Stimulated activated CD4-positive, alpha-beta T cell treated with anti-CD3 and anti-CD28 coated beads, Interleukin-1b, Interleukin-23, amount 100 ng/mL, for 4 hours (primary cell): ENCODE results near the gene CIAPIN1.

Source experiments
- DNase-seq, 2 donors: peaks; one replicate each; pipeline ENCODE4 v3.0.0-alpha.2; 2020; ENCODE audit warnings: low read depth in 2 of 2

The CIAPIN1 gene

DNA sequence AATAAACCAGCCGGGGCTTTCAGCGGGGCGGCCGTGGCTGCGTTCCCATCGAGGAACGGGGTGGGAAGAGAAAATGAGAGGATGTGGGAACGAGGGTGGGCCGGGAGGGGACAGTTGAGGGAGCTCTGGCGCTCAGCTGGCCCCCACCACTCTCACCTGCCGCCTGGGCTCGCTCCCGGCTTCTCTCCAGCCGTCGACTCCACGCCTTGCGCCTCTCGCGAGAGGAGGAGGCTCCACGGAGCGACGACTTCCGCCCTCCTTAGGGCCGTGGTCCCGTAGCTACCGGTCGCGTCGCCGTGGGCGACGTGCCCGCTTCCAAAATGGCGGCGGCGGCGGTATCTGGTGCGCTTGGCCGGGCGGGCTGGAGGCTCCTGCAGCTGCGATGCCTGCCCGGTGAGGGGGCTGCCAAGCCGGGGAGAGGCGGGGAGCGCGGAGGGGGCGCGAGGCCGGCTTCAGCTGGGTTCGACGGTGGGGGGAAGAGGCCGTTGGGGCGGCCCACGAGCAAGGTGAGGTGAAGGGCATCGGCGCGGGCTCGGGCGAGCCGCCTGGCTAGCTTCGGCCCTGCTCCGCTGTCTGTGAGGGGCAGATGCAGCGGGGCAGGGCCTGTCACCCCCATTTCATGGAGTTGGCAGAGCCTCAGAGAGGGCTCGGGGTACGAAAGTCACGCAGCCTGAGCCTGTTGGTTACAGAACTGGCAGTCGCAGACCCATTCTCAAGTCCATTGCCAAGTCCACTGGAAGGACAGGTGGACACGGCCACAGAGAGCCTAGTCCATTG lies at the start of gene CIAPIN1, which contains the start of gene COQ9:
CIAPIN1 (minus strand) TSS at position 200 of the 777 bp plus-strand sequence. CDS start 6,457 bp downstream, outside the sequence.
COQ9 (plus strand) TSS at position 294 of the 777 bp plus-strand sequence; CDS start at position 321, 27 bp downstream.
- DNase-seq: peak; percentile 87 to 90

DNA sequence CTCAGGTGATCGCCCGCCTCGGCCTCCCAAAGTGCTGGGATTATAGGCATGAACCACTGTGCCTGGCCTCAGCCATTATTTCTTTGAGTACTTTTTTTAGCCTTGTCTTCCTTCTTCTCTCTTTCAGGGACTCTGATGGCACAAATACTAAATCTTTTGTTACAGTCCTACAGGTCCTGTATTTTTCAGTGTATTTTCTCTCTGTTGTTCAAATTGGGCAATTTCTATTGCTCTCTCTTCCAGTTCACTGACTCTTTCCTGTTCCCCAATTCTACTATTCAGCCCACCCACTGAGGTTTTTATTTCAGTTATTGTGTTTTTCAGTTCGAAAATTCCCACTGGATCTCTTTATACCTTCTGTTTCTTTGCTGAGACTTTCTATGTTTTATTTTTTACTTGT lies 46.6 kb upstream of the CIAPIN1 start:
- no peak for DNase-seq

DNA sequence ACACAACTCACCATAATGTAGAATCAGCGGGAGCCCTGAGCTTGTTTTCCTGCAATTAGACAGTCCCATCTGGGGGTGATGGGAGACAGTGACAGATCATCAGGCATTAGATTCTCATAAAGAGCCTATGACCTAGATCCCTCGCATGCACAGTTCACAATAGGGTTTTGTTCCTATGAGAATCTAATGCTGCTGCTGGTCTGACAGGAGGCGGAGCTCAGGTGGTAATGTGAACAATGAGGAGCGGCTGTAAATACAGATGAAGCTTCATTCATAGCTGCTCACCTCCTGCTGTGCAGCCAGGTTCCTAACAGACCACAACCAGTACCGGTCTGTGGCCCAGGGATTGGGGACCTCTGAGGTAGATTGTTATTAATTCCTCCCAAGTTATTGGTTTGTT lies 42.0 kb upstream of the CIAPIN1 start:
- DNase-seq: no peak

DNA sequence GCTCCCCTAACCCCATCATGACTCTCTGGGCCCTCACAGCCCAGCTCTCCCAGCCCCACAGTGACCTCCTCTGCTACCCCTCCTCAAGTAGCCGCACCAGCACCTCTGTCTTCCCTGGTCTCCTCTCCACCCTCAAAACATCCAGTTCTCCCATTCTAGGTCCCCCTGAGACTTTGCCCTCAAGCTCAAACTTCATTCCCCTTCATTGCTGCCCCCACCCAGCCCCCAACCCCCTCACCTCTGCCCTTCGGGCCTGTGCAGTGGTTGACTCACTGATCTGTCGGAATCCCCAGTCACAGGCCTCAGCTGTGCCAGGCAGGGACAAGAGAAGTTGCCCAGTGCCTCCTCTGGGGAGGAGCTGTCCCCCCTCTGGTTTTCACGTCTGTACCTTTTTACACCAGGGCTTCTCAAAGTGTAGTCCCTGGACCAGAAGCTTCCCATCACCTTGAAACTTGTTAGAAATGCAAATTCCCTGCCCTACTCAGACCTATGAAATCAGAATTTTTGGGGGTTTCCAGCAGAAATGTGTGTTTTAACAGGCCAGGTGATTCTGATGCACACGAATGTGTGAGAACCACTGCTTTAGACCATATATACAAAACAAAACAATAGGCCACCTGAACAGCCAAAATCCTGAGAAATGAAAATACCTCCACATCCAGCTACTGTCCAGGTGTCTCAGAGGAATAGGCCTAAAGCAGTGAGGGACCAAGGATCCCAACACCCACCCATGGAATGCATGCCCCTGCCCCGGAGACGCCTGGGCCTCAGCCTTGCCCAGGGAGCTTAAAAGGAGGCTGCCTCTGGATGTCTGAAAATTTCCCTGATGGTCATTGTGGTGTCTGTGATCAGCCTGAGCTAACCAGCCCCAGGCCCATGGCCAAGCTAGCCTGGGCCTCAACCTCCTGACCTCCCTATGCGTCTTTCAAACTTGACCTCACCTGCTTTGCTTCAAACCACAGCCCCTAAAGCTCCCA lies 40.0 kb upstream of the CIAPIN1 start:
- no peak for DNase-seq

DNA sequence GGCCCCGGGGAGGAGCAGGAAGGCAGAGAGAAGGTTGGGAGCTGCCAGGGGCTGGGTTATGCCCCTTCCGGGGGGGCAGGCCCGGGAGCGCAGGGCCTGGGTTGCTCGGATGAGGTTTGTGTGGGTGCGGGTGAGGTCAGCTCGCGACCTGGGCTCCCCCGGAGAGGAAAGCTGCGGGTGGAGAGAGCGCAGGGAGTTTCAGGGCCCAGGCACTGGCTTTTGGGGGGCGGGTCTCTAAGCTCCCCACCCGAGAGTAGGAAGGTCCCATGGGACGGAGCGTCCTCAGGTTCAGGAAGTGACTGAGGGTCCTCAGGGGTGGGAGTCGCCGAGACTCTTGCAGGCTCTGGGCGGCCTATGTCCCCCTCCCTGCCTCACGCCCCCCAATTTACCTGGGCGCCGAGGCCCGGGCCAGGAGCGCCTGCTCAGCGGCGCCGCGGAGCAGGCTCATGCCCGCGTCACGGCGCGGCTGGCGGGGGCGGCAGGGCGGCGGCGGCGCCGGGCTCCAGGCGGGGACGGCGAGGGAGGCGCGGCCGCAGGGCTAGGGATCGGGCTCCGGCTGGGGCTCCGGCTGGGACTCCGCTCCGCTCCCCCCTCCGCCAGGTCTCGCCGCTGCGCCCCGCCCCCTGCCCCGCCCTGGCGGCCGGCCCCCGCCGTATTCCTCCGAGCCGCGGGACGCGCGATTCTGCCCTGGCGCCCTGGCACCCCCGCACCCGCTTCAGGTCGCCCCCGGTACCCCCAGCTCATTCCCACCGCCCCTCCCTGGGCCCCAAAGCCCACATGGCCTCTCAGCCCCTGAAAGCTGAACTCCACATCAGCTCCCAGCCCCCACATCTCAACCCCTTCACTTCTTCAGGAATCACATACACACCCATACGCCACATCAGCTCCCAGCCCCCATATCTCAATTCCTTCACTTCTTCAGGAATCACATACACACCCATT lies 39.0 kb upstream of the CIAPIN1 start, which contains the start of gene DOK4:
DOK4 (minus strand) TSS at position 578 of the 942 bp plus-strand sequence. CDS start 6,986 bp downstream, outside the sequence.
- peak; percentile 72 to 86 for DNase-seq

DNA sequence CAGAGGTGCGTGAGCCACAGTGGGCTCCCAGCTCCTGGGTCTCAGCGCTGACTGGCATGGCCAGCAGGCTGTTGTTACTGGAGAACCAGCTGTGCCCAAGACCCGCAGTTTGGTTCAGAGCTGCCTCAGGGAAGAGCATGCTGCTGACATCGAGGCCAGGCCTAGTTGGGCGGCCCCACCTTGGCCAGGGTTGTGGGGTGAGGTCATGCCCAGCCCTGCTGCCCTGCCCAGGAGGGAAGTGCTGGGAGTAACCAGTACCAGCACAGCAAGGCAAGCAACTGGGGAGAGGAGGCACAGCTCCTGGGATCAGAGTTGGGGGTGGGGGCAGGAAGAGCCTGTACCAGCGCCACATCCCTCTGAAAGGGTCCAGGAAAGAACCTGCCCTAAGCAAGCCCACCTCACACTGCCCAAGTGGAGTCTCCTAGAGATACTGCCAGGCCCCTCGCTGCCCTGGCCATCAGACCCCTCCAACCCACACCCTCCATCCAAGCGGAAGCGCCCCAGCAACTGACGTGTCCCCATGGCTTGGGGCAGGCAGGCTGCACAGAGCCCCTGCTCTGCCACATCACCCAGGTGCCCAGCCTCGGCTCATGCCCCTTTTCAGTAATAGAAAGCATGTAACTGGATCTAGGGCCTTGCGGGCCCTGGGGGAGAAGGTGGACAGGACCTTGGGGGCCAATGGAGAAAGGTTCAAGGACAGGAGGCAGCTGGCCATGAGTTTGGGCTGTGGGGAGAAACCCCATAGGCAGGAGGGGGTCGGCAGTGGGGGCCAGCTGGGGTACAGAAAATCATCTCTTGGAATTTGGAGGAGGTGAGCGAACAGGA lies 38.1 kb upstream of the CIAPIN1 start:
- no peak for DNase-seq

DNA sequence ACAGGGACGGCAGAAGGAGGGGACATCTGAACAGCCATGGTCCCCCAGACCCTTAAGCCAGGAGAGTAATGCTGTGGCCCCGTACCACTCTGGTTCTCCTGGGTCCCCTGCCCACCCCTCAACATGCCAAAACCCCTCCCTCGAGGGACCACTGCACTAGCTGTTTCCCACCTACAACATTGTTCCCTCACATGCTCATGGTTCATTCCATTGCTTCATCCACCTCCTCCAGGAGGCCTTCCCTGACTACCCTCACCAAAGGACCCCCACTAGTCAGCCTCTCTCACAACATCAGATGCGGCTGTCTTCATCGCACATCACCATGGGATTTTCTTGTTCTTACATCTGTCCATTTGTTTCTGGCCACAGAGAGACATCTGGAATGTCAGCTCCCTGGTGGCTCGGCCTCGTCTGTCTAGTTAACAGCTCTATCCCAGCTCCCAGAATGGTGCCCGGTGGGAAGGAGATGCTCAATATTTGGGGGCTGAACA lies 37.4 kb upstream of the CIAPIN1 start:
- no peak for DNase-seq

DNA sequence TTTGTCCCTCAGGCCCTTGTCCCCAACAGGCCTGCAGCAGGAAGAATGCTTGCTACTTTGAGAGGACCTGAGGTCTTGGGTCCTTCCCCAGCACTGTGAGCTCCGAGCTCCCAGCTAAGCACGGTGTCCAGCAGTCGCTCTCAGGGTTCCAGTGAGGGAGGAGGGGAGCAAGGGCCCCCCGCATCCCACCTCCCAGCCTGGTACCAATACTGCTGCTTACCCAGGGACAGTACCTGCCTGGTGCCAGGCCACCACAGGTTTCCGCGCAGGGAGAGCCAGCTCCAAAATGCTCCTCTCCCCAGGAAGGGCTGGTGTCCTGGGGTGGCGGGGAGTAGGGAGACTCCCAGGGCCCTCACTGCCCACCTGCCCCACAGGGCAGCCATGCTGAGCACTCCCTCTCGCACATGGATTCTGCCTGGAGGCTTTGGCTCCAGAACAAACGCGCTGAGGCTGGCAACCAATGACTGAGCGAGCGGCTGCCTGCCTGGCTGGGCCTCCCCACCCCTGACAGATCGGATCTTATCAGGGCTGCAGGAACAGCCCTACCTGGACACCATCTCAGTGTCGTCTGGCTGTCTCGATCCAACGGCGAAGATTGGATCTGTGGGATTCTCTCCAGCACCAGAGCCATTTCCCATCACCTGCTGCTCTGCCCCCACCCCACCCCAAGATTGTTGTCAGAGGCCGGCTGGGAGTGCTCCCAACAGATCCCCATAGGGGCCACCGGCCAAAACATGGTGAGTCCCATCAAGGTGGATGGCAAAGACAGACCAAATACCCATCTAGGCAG lies 36.7 kb upstream of the CIAPIN1 start:
- no peak for DNase-seq

DNA sequence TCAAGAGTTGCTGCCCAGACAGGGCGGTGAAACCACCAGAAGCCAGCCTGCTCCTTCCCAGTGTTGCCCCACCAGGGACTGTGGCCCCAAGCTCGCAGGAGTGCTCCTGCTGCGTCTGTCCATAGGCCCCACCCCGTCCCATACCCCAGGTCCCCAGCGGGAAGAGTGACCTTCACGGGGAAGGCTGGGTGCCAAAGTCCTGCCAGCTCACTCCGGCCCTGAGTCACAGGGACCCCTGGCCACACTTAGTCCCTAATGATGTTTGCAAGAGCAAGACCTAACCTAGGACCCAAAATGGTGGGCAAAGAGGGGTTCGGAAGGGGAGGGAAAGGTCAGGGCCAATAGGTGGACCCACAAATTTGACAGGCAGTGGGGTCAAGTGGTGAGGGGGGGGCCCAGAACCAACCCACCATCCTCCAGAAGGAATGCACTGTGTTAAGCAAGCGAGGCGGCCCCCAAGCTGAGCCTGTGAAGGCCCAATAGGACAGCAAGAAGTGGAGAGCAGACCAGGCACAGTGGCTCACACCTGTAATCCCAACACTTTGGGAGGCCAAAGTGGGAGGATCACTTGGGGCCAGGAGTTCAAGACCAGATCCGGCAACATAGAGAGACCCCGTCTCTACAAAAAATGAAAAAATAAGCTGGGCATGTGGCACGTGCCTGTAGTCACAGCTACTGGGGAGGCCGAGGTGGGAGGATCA lies 35.8 kb upstream of the CIAPIN1 start:
- DNase-seq: no peak

DNA sequence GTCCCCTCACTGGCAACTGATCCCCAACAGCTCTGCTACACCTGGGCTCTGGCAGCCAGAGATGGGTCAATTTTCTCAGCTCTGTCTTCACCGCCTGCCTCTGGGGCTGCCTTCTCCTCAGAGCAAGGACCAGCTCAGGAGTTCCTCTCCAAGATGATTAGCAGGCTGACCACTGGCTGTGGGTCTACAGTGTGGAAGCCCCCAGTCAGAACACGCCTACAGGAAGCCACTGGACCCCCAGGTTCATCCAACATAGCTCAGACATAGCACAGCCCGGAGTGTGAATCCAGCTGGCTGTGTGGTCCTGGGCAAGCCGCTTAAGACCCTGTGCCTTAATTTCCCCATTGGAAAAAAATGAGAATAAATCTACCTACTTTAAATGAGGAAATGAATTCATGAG lies 34.2 kb upstream of the CIAPIN1 start:
- DNase-seq: no peak

DNA sequence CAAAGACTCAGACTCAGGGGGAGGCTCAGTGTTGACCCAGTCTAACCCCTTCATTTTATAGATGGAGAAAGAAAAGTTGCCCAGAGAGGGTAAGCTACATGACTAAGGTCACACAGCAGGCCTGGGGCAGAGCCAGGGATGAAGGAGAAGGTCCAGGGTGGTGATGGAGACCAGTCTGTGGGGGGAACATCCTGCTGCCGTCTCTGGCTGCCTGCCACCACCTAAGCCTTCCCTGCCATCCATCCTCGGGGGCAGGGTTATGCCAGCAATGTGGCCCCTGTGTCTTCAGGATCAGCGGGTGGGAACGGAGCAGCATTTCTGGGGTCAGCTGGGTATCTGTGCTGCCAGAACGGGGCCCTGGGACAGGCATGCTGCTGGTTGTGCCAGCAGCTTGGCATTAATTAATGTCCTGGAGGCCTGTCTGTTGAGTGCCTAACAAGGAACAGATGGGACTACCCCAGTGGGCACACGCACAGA lies 33.6 kb upstream of the CIAPIN1 start:
- no peak for DNase-seq

DNA sequence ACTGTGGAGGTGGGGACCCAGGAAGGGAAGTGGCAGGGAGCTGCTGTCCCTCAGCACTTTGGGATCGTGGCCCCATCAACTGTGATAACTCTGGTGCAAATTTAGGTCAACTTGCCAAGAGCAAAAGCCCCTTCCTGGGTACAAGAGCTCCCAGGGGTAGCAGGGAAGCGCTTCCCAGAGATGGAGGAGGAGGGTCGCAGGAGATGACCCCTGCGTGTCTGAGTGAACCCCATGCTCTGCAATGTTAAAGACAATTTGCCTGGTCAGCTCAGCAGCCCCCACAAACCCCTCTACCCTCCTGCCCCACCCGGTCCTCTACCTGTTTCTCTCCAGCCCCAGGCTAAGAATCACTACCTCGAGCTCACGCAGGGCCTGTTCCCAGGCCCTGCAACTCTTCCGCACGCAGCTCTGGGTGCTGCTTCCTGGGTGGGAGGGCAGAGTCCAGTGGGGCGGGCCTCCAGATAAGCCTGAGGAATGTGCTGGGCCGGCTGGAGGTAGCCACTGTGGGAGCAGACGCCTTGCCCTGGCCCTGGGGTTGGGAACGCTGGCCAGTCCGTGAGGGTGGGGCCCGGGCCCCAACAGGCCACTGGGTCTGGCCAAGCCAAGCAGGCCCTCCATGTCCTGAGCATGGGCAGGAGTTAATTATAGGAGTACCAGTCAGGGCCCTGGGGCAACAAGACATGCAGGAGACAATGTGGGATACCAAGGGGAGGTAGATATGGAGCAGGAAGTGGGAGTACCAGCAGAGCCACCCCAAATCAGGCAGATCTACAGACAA lies 33.0 kb upstream of the CIAPIN1 start:
- DNase-seq: no peak

DNA sequence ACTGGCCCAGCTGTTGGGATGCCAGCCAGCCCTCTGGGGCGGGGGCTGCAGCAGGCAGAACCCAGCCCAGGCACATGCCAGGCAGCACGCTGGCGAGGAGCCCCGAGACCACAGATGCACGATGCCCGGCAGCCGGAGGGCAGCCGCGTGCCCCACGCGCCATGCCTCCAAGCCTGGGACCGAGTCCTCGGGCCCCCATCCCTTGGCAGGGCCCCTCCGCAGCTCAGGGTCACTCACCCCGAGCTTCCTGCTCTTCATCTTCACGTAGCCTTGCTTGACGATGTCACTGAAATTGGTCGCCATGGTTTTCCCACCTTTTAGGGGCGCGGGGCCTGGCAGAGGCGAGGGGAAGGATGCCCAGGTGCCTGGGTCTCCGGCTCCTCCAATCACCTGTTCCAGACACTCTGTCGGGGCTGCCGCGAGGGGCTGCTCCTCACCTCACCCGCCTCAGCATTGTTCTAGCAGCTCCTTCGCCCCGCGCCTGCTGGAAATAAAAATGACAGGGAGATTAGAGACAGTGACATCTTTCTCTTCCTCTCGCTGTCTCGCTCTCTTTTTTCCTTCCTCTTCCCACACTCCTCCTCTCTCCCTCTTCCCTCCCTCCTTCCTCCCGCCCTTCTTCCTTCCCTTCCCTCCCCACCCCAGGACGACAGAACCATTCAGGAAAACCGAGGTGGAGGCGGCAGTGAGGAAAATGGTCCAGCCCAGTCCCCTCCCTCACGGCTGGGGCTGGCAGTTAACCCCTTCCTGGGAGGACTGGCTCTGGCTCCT lies 32.2 kb upstream of the CIAPIN1 start:
- no peak for DNase-seq

DNA sequence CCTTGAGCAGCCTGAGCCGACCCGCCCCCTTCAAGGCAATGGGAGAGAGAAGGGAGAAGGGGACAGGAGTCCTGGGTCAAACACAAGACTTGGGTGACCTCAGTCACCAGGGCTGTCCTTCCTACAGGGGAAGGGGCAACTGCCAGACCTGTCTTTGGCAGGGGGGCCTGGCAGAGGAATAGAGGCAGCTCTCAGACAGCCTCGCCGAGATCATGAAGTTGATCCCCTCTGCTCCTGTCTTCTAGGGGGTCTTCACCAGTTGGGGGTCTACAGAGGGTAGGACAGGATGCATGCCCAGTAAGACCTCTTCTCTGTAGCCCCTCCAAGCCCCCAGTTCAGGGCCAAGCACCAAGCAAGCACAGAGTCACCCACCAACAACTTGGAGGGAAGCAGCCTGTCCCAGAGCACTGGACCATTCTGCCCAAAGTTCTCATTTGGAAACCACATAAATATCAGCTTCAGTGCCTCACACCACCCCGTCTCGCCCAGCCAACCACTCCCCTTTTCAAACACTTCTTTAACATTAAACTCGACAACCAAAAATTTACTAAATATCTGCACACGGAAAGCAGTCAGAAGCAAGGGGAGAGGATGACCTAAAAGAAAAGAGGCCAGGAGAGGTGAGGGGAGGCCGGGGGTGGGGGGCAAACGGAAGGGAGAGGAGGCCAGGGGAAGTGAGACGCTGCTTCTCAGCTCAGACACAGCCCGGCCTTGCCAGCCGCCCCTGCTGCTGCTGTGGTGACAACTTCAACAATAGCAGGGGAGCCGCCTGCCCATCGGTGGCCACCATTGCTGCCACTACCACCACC lies 31.4 kb upstream of the CIAPIN1 start:
- DNase-seq: no peak

DNA sequence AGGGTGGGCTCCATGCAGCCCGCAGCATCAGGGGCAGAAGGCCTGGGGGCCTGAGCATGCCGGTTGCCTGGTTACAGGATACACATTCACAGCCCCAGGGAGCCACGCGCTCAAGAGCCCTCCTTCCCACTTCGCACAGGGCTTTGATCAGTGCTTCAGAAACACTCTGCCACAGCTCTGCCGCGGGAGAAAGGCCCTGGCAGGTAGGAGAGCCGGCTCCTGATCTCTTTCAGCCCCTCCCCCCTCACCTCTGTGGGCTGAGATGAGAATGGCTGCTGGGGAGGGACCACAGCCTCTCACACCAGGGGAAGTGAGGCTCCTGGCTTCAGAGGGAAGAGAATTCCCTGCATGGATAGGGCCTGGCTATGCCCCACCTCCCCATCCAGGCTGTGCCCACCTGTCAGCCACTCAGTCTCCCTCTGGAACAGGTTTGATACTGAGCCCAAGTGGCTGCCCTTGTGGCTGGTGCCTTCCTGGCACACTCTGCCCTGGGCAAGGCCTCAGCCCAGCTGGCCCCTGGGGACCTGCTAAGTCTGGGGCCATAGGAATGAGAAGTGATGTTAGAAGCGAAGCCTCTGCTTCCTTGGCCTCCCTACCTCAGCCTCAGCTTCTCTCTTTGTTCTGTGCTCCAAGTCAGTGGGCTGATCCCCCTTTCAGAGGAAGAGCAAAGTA lies 30.5 kb upstream of the CIAPIN1 start:
- no peak for DNase-seq
